AG04450 (cell line): Measurements from ENCODE around the gene STXBP6. TPM values are rescaled to one million over a fixed set of nuclear protein-coding genes. Genes with fewer than 3 reads are reported as not detected.

Source experiments
- CTCF ChIA-PET: fragments of 300-600, 350-600 bp; formaldehyde crosslinking; extraction: SDS; loops from one replicate; lab custom pipeline; 2022; ENCODE audit warnings: antibody characterized with exemption, inconsistent platforms; lab: Charles Lee
- POLR2A ChIA-PET: fragments of 350-600 bp; formaldehyde crosslinking; extraction: SDS; loops from one replicate; lab custom pipeline; 2021; ENCODE audit warnings: antibody characterized with exemption, inconsistent platforms; lab: Yijun Ruan, JAX
- DNase-seq: peaks from one replicate; pipeline ENCODE4 v3.0.0-alpha.2; 2011; ENCODE audit warnings: low read depth, low spot score
- H3K27ac ChIP-seq: one replicate; pipeline ENCODE4 v1.5.1; 2012; ENCODE audit warnings: low read depth, low read length, control low read depth
- H3K27me3 ChIP-seq: one replicate; pipeline ENCODE4 v1.6.0; 2012; ENCODE audit warnings: low read length; ENCODE audit not compliant: control insufficient read depth, insufficient read depth
- H3K4me3 ChIP-seq: 2 replicates; pipeline ENCODE4 v1.5.1; 2011; ENCODE audit warnings: mild to moderate bottlenecking, low read depth, low read length, control low read depth
- H3K9me3 ChIP-seq: 2 replicates; pipeline ENCODE4 v1.5.1; 2012; ENCODE audit warnings: low read length; ENCODE audit not compliant: control insufficient read depth, insufficient read depth
- polyA plus RNA-seq: library from polyadenylated mRNA; depleted of rRNA; stranded (reverse); fragments of >200 nt; gene quantifications from 2 replicates; pipeline ENCODE4 v1.2.3, GENCODE V29; 2011
- TF ChIP-seq, protein P1 (sequence below): IDR thresholded peaks from 2 replicates; pipeline ENCODE4 v1.5.1; 2011; ENCODE audit warnings: low read depth, low read length, control low read depth, inconsistent platforms

STXBP6 gene
- polyA plus RNA-seq, 1 experiment: 0.16 TPM

DNA sequence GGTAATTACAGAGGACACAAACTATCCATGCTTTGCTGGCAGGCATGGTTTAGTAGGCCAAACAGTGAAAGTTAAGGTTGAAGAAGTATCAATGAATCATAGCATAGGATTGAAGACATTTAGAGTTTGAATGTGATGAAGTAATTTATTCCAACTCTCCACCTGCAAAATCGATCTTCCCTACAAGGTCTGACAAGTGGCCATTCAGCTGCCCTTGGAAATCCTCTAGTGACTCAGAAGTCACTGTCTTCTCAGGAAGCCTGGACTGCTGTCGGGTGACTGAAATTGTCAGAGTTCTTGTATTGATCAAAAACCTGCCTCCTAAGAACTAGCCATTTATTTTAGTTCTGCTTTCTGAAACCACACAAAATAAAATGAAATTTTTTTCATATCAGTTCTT is 17.7 kb upstream of the STXBP6 start:
- no peaks in the 10 kb centered on the region for H3K9me3 ChIP-seq
- no peaks in the 10 kb centered on the region for H3K27me3 ChIP-seq
- DNase-seq: no peak
- H3K27ac ChIP-seq: no peak overlapping the region
- POLR2A ChIA-PET: no interaction called here
- TF ChIP-seq, protein P1, sequence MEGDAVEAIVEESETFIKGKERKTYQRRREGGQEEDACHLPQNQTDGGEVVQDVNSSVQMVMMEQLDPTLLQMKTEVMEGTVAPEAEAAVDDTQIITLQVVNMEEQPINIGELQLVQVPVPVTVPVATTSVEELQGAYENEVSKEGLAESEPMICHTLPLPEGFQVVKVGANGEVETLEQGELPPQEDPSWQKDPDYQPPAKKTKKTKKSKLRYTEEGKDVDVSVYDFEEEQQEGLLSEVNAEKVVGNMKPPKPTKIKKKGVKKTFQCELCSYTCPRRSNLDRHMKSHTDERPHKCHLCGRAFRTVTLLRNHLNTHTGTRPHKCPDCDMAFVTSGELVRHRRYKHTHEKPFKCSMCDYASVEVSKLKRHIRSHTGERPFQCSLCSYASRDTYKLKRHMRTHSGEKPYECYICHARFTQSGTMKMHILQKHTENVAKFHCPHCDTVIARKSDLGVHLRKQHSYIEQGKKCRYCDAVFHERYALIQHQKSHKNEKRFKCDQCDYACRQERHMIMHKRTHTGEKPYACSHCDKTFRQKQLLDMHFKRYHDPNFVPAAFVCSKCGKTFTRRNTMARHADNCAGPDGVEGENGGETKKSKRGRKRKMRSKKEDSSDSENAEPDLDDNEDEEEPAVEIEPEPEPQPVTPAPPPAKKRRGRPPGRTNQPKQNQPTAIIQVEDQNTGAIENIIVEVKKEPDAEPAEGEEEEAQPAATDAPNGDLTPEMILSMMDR: no peak
- CTCF ChIA-PET: no interaction called here
- H3K4me3 ChIP-seq: no peak overlapping the region

DNA sequence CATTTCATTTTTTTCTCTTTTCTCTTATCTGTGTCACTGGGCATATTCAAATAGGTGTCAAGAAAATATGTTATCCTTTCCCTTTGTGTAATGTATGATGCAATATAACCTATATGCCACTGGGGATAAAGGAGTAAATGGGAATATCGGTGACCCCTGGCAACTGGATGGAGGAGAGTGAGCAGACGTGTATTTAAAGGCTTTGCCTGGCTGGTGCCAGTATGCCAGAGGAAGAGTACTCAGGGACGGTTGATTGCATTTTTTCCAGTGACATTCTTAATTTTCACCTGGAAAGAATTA is 12.0 kb upstream of the STXBP6 start:
- ChIA-PET CTCF (no interaction called here), POLR2A (no interaction called here)
- Histone ChIP-seq H3K27me3 (no peaks in the 10 kb centered on the region), H3K9me3 (no peaks in the 10 kb centered on the region), H3K27ac (no peak overlapping the region), H3K4me3 (no peak overlapping the region)
- DNase-seq: no peak
- TF ChIP-seq, protein P1: no peak

DNA sequence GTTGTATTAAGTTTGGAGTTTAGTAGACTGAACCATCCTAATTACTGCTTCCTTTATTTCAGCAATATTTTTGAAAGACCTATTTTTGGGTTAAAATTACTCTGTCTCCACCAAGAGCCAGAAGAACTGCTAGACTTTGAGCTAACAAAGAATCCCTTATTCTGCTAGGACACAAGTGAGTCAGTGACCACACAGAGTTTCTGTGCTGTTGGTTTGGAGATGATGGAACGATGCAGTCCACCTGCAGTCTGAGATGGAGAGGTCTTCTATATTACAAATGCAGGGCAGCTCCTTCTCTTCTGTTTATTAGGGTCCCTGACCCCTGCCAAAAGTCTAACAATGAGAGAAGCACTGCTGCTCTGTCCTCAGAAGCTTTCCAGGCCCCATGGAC is 6.7 kb upstream of the STXBP6 start:
- Histone ChIP-seq H3K27me3 (no peaks in the 10 kb centered on the region), H3K27ac (no peak overlapping the region), H3K9me3 (no peaks in the 10 kb centered on the region), H3K4me3 (no peak overlapping the region)
- DNase-seq: no peak
- TF ChIP-seq, protein P1: no peak
- ChIA-PET POLR2A (no interaction called here), CTCF (interaction anchor here (2.2 kb wide), 1 partner anchor 250 kb away, joined by 6 read pairs; no protein-coding TSS in a partner anchor)

DNA sequence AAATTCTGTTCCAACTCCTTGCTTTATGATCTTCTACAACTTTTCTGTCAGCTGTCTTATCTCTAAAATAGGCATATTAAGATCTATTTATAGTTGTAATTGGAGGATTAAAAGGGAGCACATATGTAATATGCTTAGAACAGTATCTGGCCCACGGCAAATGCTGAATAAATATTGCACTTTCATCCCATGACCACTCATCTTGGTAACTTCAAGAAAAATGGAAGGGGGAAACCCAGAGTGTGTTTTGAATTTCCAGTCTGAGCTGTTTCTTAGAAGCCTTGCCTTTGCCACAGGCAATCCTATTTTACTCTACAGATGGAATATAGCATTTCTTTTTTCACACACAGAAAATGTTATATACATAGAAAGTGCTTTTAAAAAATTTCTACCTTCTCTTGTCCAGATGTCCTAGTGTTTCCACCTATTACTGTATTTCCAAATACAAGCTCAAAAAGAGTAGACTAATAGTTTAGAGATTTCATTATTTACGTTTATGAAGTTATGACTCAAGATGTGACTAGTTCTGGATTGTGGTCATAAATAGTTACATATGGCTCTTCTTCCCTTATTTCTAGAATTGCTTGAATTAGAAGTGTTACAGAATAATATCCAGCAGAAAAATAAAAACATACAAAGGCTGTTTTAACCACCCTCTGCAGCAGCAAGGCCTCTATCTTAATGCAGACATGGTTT is 6.2 kb upstream of the STXBP6 start:
- no peaks in the 10 kb centered on the region for H3K9me3 ChIP-seq
- no peak overlapping the region for H3K4me3 ChIP-seq
- CTCF ChIA-PET: interaction anchor here (2.2 kb wide), 2 partner anchors 249 to 346 kb away, joined by 4 to 6 read pairs; no protein-coding TSS in a partner anchor
- no peak overlapping the region for H3K27ac ChIP-seq
- POLR2A ChIA-PET: no interaction called here
- no peak for DNase-seq
- peaks cover 5% of the 10 kb centered on the region for H3K27me3 ChIP-seq
- TF ChIP-seq, protein P1: no peak

DNA sequence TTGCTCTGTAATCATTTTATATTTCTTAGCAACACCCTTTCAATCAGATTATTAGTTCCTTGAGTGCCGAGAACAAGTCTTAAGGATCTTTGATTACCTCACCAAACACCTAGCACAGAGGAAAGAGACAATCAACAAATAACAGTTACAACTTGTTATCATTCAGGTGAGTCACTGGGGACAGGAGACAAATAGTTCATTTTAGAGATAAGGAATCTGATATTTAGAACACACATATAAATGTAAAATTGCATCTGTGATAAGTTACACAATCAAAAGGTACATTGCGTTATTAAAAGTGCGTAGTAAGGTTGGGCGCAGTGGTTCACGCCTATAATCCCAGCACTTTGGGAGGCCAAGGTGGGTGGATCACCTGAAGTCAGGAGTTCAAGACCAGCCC is 5.1 kb upstream of the STXBP6 start:
- TF ChIP-seq, protein P1: no peak
- ChIA-PET POLR2A (no interaction called here), CTCF (interaction anchor here (2.2 kb wide), 1 partner anchor 345 kb away, joined by 4 read pairs; no protein-coding TSS in a partner anchor)

More for the DNA sequence above, 5.1 kb upstream of the STXBP6 start:
- Histone ChIP-seq H3K27me3 (peaks cover 15% of the 10 kb centered on the region), H3K4me3 (no peak overlapping the region), H3K27ac (no peak overlapping the region), H3K9me3 (no peaks in the 10 kb centered on the region)
- no peak for DNase-seq
